Measurements from ENCODE around the gene SNRPA1. TPM values are rescaled to one million over a fixed set of nuclear protein-coding genes. Genes with fewer than 3 reads are reported as not detected.

The SNRPA1 gene
- total RNA-seq, 4 donors from 2014 or later: 29.7 to 57.1 (median 47.5) TPM

DNA sequence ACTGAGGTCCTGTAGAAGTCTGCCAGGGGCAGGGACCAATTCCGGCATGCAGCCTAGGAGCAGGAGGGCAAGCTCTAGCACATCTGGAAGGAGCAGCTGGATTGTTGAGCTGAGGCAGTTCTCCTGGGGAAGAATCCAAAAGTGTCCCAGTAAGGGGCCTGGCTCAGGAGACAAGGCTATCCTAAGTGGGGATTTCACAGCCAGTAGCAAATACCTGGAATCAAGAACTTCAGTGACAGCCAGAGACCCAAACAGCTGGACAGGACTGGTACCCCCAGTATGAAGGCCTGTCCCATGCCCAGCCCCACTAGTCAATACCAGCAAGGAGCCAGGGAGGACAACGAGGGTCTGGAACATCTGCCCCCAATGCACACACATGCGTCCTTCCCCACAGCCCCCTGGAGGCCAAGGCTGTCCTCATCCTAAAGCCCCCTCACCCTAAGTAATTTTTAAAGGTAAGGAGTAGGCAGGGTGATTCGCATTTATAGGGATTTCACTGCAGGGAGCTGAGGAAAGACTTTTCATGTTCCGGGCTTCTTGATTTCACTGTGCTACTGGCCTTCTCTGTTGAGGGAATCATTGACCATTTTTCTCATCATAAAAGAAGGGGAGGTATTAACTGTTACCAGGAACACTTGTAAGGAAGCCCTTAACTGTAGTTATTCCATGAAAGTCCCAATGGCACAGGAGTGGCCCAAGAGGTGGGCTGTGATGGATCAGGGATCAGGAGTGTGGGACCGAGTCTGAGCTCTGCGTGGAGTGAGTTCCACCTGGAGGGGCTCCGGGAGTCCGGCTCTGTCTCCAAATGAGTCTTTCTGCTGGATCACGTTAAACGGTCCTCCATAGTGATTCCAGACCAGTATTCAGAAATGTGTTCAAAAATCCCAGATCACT is 40.6 kb downstream of the SNRPA1 start:
- no peaks in the 10 kb centered on the region for H3K27me3 ChIP-seq
- no peak overlapping the region for H3K27ac ChIP-seq
- 84 to 93% methylated on average over 11 of the region's 11 CpGs for WGBS, 2 donors
- H3K4me3 ChIP-seq: no peak overlapping the region
- DNase-seq: no peak
- no peaks in the 10 kb centered on the region for H3K36me3 ChIP-seq
- intact Hi-C loops (cut with DNase I): loop anchor here (5.0 kb wide), 1 partner anchor 237 kb away; no protein-coding TSS in a partner anchor
- H3K9me3 ChIP-seq: no peaks in the 10 kb centered on the region
- H3K4me1 ChIP-seq: peaks cover 12 to 39% (median 17%) of the 10 kb centered on the region in 3 donors
- TF ChIP-seq POLR2A (IDR thresholded peaks at IDR 0.05): no peak
- TF ChIP-seq, protein P1, sequence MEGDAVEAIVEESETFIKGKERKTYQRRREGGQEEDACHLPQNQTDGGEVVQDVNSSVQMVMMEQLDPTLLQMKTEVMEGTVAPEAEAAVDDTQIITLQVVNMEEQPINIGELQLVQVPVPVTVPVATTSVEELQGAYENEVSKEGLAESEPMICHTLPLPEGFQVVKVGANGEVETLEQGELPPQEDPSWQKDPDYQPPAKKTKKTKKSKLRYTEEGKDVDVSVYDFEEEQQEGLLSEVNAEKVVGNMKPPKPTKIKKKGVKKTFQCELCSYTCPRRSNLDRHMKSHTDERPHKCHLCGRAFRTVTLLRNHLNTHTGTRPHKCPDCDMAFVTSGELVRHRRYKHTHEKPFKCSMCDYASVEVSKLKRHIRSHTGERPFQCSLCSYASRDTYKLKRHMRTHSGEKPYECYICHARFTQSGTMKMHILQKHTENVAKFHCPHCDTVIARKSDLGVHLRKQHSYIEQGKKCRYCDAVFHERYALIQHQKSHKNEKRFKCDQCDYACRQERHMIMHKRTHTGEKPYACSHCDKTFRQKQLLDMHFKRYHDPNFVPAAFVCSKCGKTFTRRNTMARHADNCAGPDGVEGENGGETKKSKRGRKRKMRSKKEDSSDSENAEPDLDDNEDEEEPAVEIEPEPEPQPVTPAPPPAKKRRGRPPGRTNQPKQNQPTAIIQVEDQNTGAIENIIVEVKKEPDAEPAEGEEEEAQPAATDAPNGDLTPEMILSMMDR (IDR thresholded peaks at IDR 0.05): no peak

DNA sequence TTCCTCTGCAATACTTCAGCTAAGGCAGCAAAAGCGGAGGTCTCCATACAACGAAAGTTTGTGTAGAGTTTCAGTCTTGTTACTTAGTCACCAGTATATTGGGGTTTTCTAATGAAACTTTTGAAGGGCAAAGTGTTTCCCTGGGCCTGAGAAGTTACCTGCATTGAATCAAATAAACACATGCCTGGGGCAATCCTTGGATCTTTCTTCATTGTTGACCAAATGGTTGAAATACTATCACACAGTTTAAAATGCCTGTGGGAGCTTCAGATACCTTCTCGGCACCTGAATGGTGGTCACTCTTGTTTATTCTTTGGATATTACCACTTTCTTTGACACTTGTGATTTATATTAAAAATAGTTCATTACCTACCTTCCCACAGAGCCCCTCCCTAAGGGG is 42.2 kb downstream of the SNRPA1 start:
- no peak for TF ChIP-seq POLR2A (IDR thresholded peaks at IDR 0.05)
- TF ChIP-seq, protein P1 (IDR thresholded peaks at IDR 0.05): no peak
- Histone ChIP-seq H3K36me3 (no peaks in the 10 kb centered on the region), H3K9me3 (no peaks in the 10 kb centered on the region), H3K4me3 (peak overlapping the region; percentile 58 to 91 (median 73)), H3K4me1 (peaks cover 22 to 47% (median 28%) of the 10 kb centered on the region in 3 donors), H3K27me3 (no peaks in the 10 kb centered on the region), H3K27ac (peak overlapping the region; percentile 85 to 99 (median 94))
- intact Hi-C loops (cut with DNase I): no loop called here
- 40 to 49% methylated on average over 3 of the region's 3 CpGs for WGBS, 2 donors
- DNase-seq: no peak

DNA sequence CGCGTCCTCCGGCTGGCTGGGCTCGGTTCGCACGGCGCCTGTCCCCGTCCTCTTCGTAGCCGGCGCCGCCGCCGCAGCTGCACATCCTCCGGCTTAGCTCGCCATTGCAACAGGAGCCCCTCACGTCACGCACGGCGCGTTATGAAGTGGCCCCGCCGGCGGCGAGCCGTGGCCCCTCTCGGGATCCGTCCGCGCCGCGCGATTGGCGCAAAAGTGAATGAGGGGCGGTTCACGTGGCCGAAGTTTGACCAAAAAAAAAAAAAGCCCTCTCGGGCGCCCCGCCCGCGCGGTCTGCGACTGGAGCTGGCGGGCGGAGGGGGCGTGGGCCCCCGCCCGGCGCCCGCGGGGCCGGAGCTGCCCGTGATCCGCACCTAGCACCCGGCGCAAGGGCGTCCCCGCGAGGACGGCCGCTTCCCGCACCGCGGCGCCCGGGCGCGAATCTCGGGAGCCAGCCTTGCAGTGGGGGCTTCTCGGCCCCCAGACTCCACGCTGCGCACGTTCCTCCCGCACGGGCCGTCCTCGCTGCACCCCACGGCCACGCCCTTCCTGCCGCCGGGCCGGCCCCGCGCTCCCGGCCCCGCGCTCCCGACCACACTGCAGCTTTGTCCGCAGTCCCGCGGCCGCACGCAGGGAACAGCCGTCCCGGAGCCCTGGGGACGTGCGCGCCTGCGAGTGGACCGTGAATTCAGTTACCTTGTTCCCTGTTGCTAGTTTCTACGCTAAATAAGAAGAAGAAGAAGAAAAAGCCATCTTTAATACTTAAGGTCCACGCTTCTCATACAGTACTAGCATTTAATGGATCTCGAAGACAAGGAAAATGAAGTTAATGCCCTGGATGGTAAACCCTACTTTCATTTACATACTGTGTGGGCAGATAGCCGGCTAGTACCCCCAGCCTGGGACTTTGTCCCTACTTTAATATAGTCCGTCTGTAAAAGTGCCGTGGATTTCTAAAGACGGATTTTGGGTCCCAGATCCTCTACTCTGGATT is 42.9 kb downstream of the SNRPA1 start, which contains the start of gene CHSY1:
CHSY1 (minus strand) TSS at position 219 of the 991 bp plus-strand sequence. CDS start 592 bp downstream, outside the sequence.
- WGBS, 2 donors: 2 to 8% methylated on average over 6 to 15 of the region's 108 CpGs
- TF ChIP-seq POLR2A (IDR thresholded peaks at IDR 0.05): peak in 3 of 4 donors; percentile 63 to 95 (median 93)
- TF ChIP-seq, protein P1 (IDR thresholded peaks at IDR 0.05): peak in 2 of 6 experiments; percentile 7 to 12
- peaks cover 29 to 53% (median 35%) of the 10 kb centered on the region in 3 donors for H3K4me1 ChIP-seq

DNA sequence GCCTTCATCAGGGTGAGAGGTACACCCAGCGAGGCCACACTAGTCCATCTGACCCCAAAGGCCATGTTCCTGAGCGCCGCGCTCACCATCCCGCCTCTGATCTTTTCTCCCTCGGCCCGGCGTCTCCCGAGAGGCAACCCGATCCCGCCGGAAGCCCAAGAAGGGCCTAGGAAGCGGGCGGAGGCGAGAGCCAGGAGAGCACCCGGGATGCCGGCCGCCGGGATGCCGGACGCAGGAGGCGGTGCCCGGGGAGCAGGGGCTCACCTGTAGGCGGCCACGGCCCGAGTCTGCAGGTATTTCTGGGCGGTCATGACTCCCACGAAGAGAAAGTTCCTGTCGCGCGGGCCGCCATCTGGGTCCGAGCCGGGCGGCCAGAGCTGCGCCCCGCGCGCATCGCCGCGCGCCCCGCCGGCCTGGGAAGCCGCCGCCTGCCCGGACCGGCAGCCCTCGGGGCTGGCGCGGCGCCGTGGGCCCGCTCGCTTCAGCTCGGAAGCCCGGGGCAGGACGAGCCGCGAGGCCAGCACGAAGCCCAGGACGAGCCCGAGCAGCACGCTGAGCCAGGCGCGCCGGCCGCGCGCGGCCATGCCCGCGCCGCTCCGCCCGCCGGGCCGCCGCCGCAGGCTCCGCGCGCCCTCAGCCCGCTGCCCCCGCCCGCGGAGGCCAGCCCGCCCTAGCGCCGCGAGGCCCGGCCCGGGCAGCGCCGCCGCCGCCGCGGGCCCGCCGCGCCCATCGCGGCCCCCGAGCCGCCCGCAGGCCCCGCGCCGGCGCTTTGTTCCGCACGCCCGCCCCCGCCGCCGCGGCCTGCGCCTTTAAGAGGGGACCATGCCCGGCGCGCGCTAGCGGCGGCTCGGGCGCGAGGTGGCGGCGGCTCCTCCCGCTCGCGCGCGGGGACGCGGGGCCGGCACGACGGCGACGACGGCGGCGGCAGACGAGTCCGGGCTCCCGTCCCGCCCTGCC is 43.9 kb downstream of the SNRPA1 start:
- WGBS, 2 donors: 0 to 1% methylated on average over 3 to 16 of the region's 150 CpGs
- DNase-seq: no peak
- intact Hi-C loops (cut with DNase I): no loop called here
- H3K36me3 ChIP-seq: no peaks in the 10 kb centered on the region
- no peak for TF ChIP-seq POLR2A (IDR thresholded peaks at IDR 0.05)
- TF ChIP-seq, protein P1 (IDR thresholded peaks at IDR 0.05): peak in 1 of 6 experiments; percentile 15
- H3K27me3 ChIP-seq: no peaks in the 10 kb centered on the region
- H3K4me3 ChIP-seq: peak overlapping the region; percentile 70 to 95 (median 80)
- peaks cover 32 to 62% (median 44%) of the 10 kb centered on the region in 3 donors for H3K4me1 ChIP-seq
- H3K27ac ChIP-seq: peak overlapping the region; percentile 85 to 99 (median 94)
- H3K9me3 ChIP-seq: no peaks in the 10 kb centered on the region

More for the DNA sequence above, 42.9 kb downstream of the SNRPA1 start, which contains the start of gene CHSY1:
- peak within 1 kb of the TSS; percentile 85 to 99 (median 94) for H3K27ac ChIP-seq
- peak; percentile 47 for DNase-seq
- no peaks in the 10 kb centered on the region for H3K9me3 ChIP-seq
- peak within 1 kb of the TSS; percentile 70 to 95 (median 80) for H3K4me3 ChIP-seq
- no peaks in the 10 kb centered on the region for H3K27me3 ChIP-seq
- intact Hi-C loops (cut with DNase I): no loop called here
- H3K36me3 ChIP-seq: no peaks in the 10 kb centered on the region
